ENCODE data around the gene CPPED1.

The CPPED1 gene

GRCh38 chr16:12723681-12724080, 80.0 kb downstream of the CPPED1 start:
- no peaks in the 10 kb centered on the region for H3K4me1 ChIP-seq
- H3K27me3 ChIP-seq (ENCODE audit: low read depth), result no peaks in the 10 kb centered on the region
- H3K4me3 ChIP-seq, result no peak overlapping the region
- no peak for DNase-seq (ENCODE audit: low spot score in 2 of 2)
- H3K9me3 ChIP-seq, result no peaks in the 10 kb centered on the region
- H3K36me3 ChIP-seq (replicated peaks), result no peaks in the 10 kb centered on the region
- in situ Hi-C loops (cut with MboI; ENCODE audit: low sequenced_read_pairs), result no loop called here

- no peaks in the 10 kb centered on the region for H3K4me1 ChIP-seq
- in situ Hi-C loops (cut with MboI; ENCODE audit: low sequenced_read_pairs), result no loop called here
- H3K27me3 ChIP-seq (ENCODE audit: low read depth), result no peaks in the 10 kb centered on the region
- no peaks in the 10 kb centered on the region for H3K36me3 ChIP-seq (replicated peaks)
- no peak for DNase-seq (ENCODE audit: low spot score in 2 of 2)
- H3K4me3 ChIP-seq, result no peak overlapping the region
- H3K9me3 ChIP-seq, result no peaks in the 10 kb centered on the region; the same call in 1 of the 2 replicates
Observed at GRCh38 chr16:12721841-12722421, 81.8 kb downstream of the CPPED1 start.

GRCh38 chr16:12719972-12720371, 83.7 kb downstream of the CPPED1 start:
- in situ Hi-C loops (cut with MboI; ENCODE audit: low sequenced_read_pairs), result no loop called here
- H3K4me1 ChIP-seq, result no peaks in the 10 kb centered on the region
- H3K9me3 ChIP-seq, result no peaks in the 10 kb centered on the region; the same call in 1 of the 2 replicates
- no peaks in the 10 kb centered on the region for H3K36me3 ChIP-seq (replicated peaks)
- no peak for DNase-seq (ENCODE audit: low spot score in 2 of 2)
- no peak overlapping the region for H3K4me3 ChIP-seq
- H3K27me3 ChIP-seq (ENCODE audit: low read depth), result no peaks in the 10 kb centered on the region

GRCh38 chr16:12716658-12717057, 87.0 kb downstream of the CPPED1 start:
- in situ Hi-C loops (cut with MboI; ENCODE audit: low sequenced_read_pairs), result no loop called here
- Histone ChIP-seq H3K27me3 (ENCODE audit: low read depth) (no peaks in the 10 kb centered on the region), H3K9me3 (no peaks in the 10 kb centered on the region; the same call in 1 of the 2 replicates), H3K4me3 (no peak overlapping the region), H3K36me3 (replicated peaks) (no peaks in the 10 kb centered on the region), H3K4me1 (no peaks in the 10 kb centered on the region)
- DNase-seq (ENCODE audit: low spot score in 2 of 2), result no peak

GRCh38 chr16:12709807-12710206, 93.9 kb downstream of the CPPED1 start:
- no peak overlapping the region for H3K4me3 ChIP-seq
- no peaks in the 10 kb centered on the region for H3K4me1 ChIP-seq
- in situ Hi-C loops (cut with MboI; ENCODE audit: low sequenced_read_pairs), result no loop called here
- H3K9me3 ChIP-seq, result no peaks in the 10 kb centered on the region
- no peaks in the 10 kb centered on the region for H3K27me3 ChIP-seq (ENCODE audit: low read depth)
- no peak for DNase-seq (ENCODE audit: low spot score in 2 of 2)
- no peaks in the 10 kb centered on the region for H3K36me3 ChIP-seq (replicated peaks)

GRCh38 chr16:12708266-12708665, 95.4 kb downstream of the CPPED1 start:
- no peak for DNase-seq (ENCODE audit: low spot score in 2 of 2)
- Histone ChIP-seq H3K4me3 (no peak overlapping the region), H3K9me3 (no peaks in the 10 kb centered on the region), H3K36me3 (replicated peaks) (no peaks in the 10 kb centered on the region), H3K27me3 (ENCODE audit: low read depth) (no peaks in the 10 kb centered on the region), H3K4me1 (no peaks in the 10 kb centered on the region)
- in situ Hi-C loops (cut with MboI; ENCODE audit: low sequenced_read_pairs), result no loop called here

GRCh38 chr16:12706628-12707027, 97.1 kb downstream of the CPPED1 start:
- H3K4me3 ChIP-seq, result no peak overlapping the region
- no peaks in the 10 kb centered on the region for H3K9me3 ChIP-seq
- DNase-seq (ENCODE audit: low spot score in 2 of 2), result no peak
- no peaks in the 10 kb centered on the region for H3K36me3 ChIP-seq (replicated peaks)
- H3K4me1 ChIP-seq, result no peaks in the 10 kb centered on the region
- no peaks in the 10 kb centered on the region for H3K27me3 ChIP-seq (ENCODE audit: low read depth)
- in situ Hi-C loops (cut with MboI; ENCODE audit: low sequenced_read_pairs), result no loop called here

- in situ Hi-C loops (cut with MboI; ENCODE audit: low sequenced_read_pairs), result no loop called here
- Histone ChIP-seq H3K9me3 (no peaks in the 10 kb centered on the region), H3K4me3 (no peak overlapping the region), H3K27me3 (ENCODE audit: low read depth) (no peaks in the 10 kb centered on the region), H3K4me1 (no peaks in the 10 kb centered on the region), H3K36me3 (replicated peaks) (no peaks in the 10 kb centered on the region)
- no peak for DNase-seq (ENCODE audit: low spot score in 2 of 2)
Observed at GRCh38 chr16:12704492-12705111, 99.1 kb downstream of the CPPED1 start.

GRCh38 chr16:12703935-12704334, 99.8 kb downstream of the CPPED1 start:
- in situ Hi-C loops (cut with MboI; ENCODE audit: low sequenced_read_pairs), result no loop called here
- Histone ChIP-seq H3K36me3 (replicated peaks) (no peaks in the 10 kb centered on the region), H3K4me1 (no peaks in the 10 kb centered on the region), H3K4me3 (no peak overlapping the region), H3K27me3 (ENCODE audit: low read depth) (no peaks in the 10 kb centered on the region), H3K9me3 (no peaks in the 10 kb centered on the region)
- DNase-seq (ENCODE audit: low spot score in 2 of 2), result no peak

- DNase-seq (ENCODE audit: low spot score in 2 of 2), result no peak
- Histone ChIP-seq H3K9me3 (no peaks in the 10 kb centered on the region), H3K36me3 (replicated peaks) (no peaks in the 10 kb centered on the region), H3K4me3 (no peak overlapping the region), H3K4me1 (no peaks in the 10 kb centered on the region), H3K27me3 (ENCODE audit: low read depth) (no peaks in the 10 kb centered on the region)
- in situ Hi-C loops (cut with MboI; ENCODE audit: low sequenced_read_pairs), result no loop called here
Observed at GRCh38 chr16:12700161-12700560, 103.5 kb downstream of the CPPED1 start.

GRCh38 chr16:12699161-12699560, 104.5 kb downstream of the CPPED1 start:
- Histone ChIP-seq H3K36me3 (replicated peaks) (no peaks in the 10 kb centered on the region), H3K9me3 (no peaks in the 10 kb centered on the region), H3K27me3 (ENCODE audit: low read depth) (no peaks in the 10 kb centered on the region), H3K4me1 (no peaks in the 10 kb centered on the region), H3K4me3 (no peak overlapping the region)
- no peak for DNase-seq (ENCODE audit: low spot score in 2 of 2)
- in situ Hi-C loops (cut with MboI; ENCODE audit: low sequenced_read_pairs), result no loop called here

GRCh38 chr16:12697437-12697836, 106.2 kb downstream of the CPPED1 start:
- H3K36me3 ChIP-seq (replicated peaks), result no peaks in the 10 kb centered on the region
- H3K4me1 ChIP-seq, result no peaks in the 10 kb centered on the region
- H3K9me3 ChIP-seq, result no peaks in the 10 kb centered on the region
- H3K27me3 ChIP-seq (ENCODE audit: low read depth), result no peaks in the 10 kb centered on the region
- no peak overlapping the region for H3K4me3 ChIP-seq
- in situ Hi-C loops (cut with MboI; ENCODE audit: low sequenced_read_pairs), result no loop called here
- DNase-seq (ENCODE audit: low spot score in 2 of 2), result no peak

GRCh38 chr16:12695454-12695853, 108.2 kb downstream of the CPPED1 start:
- Histone ChIP-seq H3K36me3 (replicated peaks) (no peaks in the 10 kb centered on the region), H3K4me3 (no peak overlapping the region), H3K4me1 (no peaks in the 10 kb centered on the region), H3K9me3 (no peaks in the 10 kb centered on the region), H3K27me3 (ENCODE audit: low read depth) (no peaks in the 10 kb centered on the region)
- DNase-seq (ENCODE audit: low spot score in 2 of 2), result no peak
- in situ Hi-C loops (cut with MboI; ENCODE audit: low sequenced_read_pairs), result no loop called here

GRCh38 chr16:12690024-12690423, 113.7 kb downstream of the CPPED1 start:
- Histone ChIP-seq H3K27me3 (ENCODE audit: low read depth) (no peaks in the 10 kb centered on the region), H3K4me3 (no peak overlapping the region), H3K9me3 (no peaks in the 10 kb centered on the region), H3K36me3 (replicated peaks) (no peaks in the 10 kb centered on the region), H3K4me1 (no peaks in the 10 kb centered on the region)
- no peak for DNase-seq (ENCODE audit: low spot score in 2 of 2)
- in situ Hi-C loops (cut with MboI; ENCODE audit: low sequenced_read_pairs), result no loop called here
